Type B pancreatic cell (in vitro differentiated cells): ENCODE results near the gene ATP6V1G2. TPM values are rescaled to one million over a fixed set of nuclear protein-coding genes. Genes with fewer than 3 reads are reported as not detected.
"Not testable (repeated sequence)": the region's sequence is repeated elsewhere in the genome, so short reads cannot be mapped to it uniquely, and the experiment has no call there.

Experiments
- DNase-seq: peaks from one replicate; pipeline ENCODE4 v3.0.0; 2021; ENCODE audit warnings: mixed read lengths; ENCODE audit not compliant: unreplicated experiment; ENCODE audit errors: extremely low spot score
- H3K27ac Mint-ChIP-seq: 2 replicates; pipeline ENCODE4 v1.8.0; 2021; ENCODE audit warnings: mild to moderate bottlenecking, mixed read lengths
- H3K27me3 Mint-ChIP-seq: 2 replicates; pipeline ENCODE4 v1.8.0; 2021; ENCODE audit warnings: mixed read lengths
- H3K36me3 Mint-ChIP-seq: 2 replicates; pipeline ENCODE4 v1.8.0; 2021; ENCODE audit warnings: mixed read lengths
- H3K4me1 Mint-ChIP-seq: one replicate; pipeline ENCODE4 v1.8.0; 2021; ENCODE audit warnings: mixed read lengths; ENCODE audit not compliant: unreplicated experiment
- H3K4me3 Mint-ChIP-seq: 2 replicates; pipeline ENCODE4 v1.8.0; 2021; ENCODE audit warnings: mild to moderate bottlenecking, mixed read lengths
- H3K9me3 Mint-ChIP-seq: 2 replicates; pipeline ENCODE4 v1.8.0; 2021; ENCODE audit warnings: mixed read lengths
- CTCF ChIP-seq: fragments of 200-600 bp; sonication (generic); conservative IDR thresholded peaks from 2 replicates; pipeline ENCODE4 v1.5.0; 2021; ENCODE audit warnings: antibody characterized with exemption, mild to moderate bottlenecking
- long read RNA-seq: library from polyadenylated mRNA; unstranded; transcript quantifications from one replicate; pipeline ENCODE4 v2.0.0, GENCODE V29; 2020
- total RNA-seq: library from RNA; stranded (reverse); gene quantifications from 2 replicates; pipeline ENCODE4 v1.2.1, GENCODE V29; 2021; ENCODE audit warnings: low replicate concordance

Gene ATP6V1G2
- total RNA-seq: 1.6 and 5.9 TPM in 2 replicates
- long read RNA-seq: 0 reads

DNA sequence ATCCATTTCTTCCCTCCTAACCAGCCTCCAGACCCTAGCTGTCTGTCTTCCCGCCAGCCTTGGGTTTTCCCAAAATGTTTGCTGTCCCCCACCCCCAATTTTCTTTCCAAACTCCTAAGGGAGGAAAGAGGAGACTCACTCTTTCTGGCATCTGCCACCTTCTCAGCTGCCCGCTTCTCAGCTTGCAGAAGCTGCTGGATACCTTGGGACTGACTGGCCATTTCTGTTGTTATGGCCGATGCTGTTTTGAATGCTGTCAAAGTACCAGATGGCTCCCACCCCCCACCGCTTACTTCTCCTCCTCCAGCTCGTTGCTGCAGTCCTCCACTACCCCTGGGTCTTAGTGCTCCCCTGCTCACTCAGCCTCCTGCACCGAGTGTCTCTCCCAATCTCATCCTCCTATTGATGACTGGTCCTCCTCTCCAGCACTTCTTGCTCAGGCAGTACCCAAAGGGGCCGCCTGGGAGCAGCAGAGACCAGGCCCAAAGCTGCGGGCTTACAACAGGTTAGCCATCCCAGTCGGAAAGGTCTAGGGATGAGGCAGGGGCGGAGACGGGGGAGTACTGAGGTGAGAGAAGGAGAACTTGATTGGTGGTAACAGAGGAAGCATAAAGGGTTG, at the start of gene ATP6V1G2:
Gene ATP6V1G2, minus strand, starts transcription at position 270 of the 619 bp plus-strand sequence. Its CDS starts 49 bp downstream, at position 221.
- no peaks in the 10 kb centered on the region for H3K9me3 Mint-ChIP-seq
- peaks cover 6% of the 10 kb centered on the region for H3K36me3 Mint-ChIP-seq
- TF ChIP-seq CTCF: peak; percentile 94
- H3K4me3 Mint-ChIP-seq: peak within 1 kb of the TSS; percentile 90
- peak within 1 kb of the TSS; percentile 85 for H3K27ac Mint-ChIP-seq
- H3K27me3 Mint-ChIP-seq: no peaks in the 10 kb centered on the region
- DNase-seq: peak; percentile 92
- H3K4me1 Mint-ChIP-seq: peaks cover 17% of the 10 kb centered on the region

DNA sequence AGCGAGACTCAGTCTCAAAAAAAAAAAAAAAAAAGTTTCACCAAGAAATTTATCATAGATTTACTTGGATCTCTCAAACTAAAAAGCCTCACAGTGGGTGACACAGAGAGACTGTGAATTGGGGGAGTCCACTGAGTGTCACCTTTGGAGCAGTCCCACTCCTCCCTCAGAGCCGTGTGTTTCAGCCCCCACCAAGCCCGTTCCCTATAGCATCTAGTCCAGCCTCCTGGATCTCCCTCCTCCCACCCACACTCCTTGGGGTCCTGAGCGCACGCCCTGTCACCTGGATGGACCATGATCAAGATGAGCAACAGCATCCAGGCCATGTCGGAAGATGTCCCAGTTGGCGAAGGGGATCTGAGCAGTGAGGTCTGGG, 46.0 kb upstream of the ATP6V1G2 start:
- Mint-ChIP-seq H3K4me3 (no peak overlapping the region), H3K36me3 (no peaks in the 10 kb centered on the region), H3K9me3 (no peaks in the 10 kb centered on the region), H3K27ac (no peak overlapping the region), H3K4me1 (no peaks in the 10 kb centered on the region), H3K27me3 (peaks cover 4% of the 10 kb centered on the region)
- DNase-seq: no peak
- TF ChIP-seq CTCF: no peak

GRCh38 chr6:31590691-31591090, 44.3 kb upstream of the ATP6V1G2 start:
- not testable (repeated sequence) for H3K36me3 Mint-ChIP-seq, H3K4me3 Mint-ChIP-seq, H3K9me3 Mint-ChIP-seq, H3K4me1 Mint-ChIP-seq, DNase-seq, H3K27ac Mint-ChIP-seq
- H3K27me3 Mint-ChIP-seq: peaks cover 11% of the 10 kb centered on the region

DNA sequence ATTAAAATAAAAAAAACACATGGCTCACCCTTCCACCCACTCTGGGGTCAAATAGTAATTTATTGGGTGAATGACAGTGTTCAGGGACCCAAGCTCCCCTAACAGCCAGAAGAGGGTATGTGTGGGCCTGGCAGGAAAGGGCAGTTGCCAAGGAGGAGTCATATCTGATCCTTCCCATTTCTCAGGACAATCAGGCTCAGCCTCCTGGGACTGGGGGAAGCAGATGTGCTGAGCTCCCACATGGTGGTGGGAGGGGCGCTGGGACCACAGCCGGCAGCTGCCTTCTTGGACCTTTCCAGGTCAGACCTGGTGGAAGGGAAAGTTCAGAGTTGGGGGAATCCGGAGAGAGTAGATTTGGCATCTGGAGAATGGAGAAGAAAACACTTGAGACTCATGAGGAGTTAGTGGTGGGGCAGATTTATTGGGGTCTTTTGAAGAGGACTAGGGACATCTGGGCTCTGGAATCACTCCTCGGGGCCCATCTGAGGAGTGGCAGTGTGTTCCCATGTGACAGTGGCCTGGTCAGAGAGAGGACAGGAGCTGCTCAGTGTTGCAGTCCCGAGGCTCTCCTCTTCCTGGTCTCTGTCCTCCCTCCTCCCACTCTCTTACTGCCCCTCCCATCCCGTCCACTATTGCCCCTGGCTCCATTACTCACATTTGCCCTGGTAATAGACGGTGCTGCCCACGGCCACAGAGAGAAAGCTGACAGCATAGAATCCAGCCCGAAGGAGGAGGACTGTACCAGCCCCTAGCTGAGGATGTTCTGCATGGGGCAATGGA, 42.7 kb upstream of the ATP6V1G2 start:
- no peaks in the 10 kb centered on the region for H3K36me3 Mint-ChIP-seq
- TF ChIP-seq CTCF: no peak
- H3K9me3 Mint-ChIP-seq: no peaks in the 10 kb centered on the region
- no peak overlapping the region for H3K27ac Mint-ChIP-seq
- no peak for DNase-seq
- H3K4me1 Mint-ChIP-seq: no peaks in the 10 kb centered on the region
- peaks cover 14% of the 10 kb centered on the region for H3K27me3 Mint-ChIP-seq
- H3K4me3 Mint-ChIP-seq: no peak overlapping the region

- H3K4me3 Mint-ChIP-seq: no peak overlapping the region
- TF ChIP-seq CTCF: no peak
- H3K36me3 Mint-ChIP-seq: no peaks in the 10 kb centered on the region
These were observed 41.7 kb upstream of the ATP6V1G2 start for GRCh38 chr6:31587791-31588777.

More at GRCh38 chr6:31587791-31588777, 41.7 kb upstream of the ATP6V1G2 start:
- Mint-ChIP-seq H3K9me3 (no peaks in the 10 kb centered on the region), H3K4me1 (no peaks in the 10 kb centered on the region), H3K27me3 (peaks cover 17% of the 10 kb centered on the region), H3K27ac (peak overlapping the region; percentile 62)
- no peak for DNase-seq
